GM19328 (cell line): Measurements from ENCODE around the gene SMIM44.
A peak's percentile ranks its signal among the peaks of the same experiment; 100 is the strongest.

ENCODE experiments used
- ATAC-seq: cut with Tn5 transposase; IDR thresholded peaks from one replicate; pipeline ENCODE4 v1.9.1; 2021; ENCODE audit warnings: mild to moderate bottlenecking, moderate library complexity; ENCODE audit not compliant: unreplicated experiment

Gene SMIM44

GRCh38 chr19:3442487-3443071 lies 40.7 kb downstream of the SMIM44 start:
- ATAC-seq: no peak

DNA sequence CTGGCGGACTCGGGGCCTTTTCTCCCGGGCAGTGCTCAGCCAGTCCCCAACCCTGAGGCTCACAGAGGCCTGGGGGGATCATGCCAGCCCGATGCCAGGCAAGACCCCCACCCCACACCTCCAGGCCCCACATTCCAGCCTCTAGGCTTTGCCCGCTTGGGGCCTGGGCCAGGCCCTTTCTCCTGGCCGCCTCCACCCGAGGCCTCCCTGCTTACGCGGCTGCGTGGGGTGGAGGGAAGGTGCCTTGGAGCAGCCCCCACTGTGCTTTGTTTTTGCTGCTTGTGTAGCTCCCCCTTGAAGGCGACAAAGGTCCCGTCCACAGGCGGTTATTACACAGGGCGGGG lies 41.3 kb downstream of the SMIM44 start:
- ATAC-seq: no peak

DNA sequence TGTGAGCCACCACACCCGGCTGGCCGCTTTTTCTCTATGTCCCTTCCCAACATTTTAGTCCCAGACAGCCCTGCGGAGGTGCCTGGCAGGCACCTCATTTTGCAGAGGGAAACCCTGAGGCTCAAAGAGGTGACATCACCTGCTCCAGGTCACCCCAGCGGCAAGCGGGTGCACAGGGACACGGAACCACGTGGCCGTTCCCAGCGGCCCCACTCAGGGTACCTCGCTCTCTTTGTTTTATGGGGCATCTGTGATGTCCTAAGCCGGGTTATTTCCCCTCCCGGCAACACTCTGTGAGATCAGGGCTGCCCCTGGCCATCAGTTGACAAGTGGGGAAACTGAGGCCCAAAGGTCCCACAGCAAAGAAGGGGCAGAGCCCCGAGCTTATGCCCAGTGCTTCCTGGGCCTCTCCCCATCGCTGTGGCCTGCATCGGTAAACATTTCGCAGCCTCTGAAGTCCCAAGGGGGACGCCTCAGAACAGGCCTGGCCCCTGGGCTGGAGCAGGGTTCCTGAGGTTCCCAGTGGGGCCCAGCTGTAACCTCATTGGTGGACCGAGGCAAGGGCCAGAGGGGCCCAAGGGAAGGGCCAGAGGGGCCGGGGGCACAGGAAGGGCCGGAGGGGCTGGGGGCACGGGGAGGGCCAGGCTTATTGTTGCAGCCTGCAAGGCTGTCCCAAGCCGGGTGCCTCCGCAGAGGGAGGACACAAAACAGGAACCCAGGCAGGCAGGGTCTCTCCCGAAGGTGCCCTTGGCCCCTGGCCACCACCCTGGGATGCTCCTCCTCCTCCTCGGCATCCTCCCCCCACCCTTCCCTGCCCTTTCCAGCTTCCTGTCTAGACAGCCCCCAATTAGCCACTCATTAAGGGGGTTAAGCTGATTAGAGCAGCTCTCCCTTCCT lies 41.9 kb downstream of the SMIM44 start:
- no peak for ATAC-seq

- ATAC-seq: no peak
Observed at GRCh38 chr19:3440082-3440481, 43.2 kb downstream of the SMIM44 start.

DNA sequence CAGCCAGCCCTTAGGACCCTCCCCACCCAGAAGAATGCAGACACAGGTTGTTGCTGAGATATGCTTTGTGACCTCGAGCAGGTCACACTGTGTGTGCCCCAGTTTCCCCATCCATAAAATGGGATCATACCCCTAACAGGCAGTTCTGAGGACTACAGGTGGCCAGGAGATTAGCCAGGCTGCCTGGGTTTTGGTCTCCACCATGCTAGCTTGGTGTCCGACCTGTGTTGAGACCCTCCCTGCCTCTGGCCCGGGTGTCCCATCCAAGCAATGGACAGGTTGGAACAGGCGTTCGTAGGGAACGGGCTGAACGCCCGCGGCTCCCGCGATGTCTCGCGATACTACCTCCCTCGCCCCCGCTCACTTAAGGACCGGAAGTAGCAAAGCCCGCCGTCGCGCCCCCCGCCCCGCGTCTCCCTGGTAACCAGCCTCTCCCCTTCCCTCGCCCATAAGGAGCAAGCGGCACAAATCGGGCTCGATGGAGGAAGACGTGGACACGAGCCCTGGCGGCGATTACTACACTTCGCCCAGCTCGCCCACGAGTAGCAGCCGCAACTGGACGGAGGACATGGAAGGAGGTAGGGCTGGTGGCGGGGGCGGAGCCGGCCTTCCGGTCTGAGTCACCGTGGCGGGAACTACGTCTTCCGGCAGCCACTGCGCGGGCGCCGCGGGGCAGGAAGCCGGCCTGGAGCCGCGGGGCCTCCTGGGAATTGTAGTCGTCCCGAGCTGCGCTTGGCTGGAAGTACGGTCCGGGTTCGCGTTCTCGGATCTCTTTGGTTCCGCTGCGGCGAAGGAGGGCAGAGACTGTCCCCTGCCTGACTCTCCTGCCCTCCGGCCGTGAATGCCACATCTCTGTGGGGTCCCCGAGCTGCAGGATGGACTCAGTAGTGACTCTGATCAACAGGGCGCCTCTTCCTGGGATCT lies 48.3 kb downstream of the SMIM44 start:
- peak; percentile 83 for ATAC-seq

DNA sequence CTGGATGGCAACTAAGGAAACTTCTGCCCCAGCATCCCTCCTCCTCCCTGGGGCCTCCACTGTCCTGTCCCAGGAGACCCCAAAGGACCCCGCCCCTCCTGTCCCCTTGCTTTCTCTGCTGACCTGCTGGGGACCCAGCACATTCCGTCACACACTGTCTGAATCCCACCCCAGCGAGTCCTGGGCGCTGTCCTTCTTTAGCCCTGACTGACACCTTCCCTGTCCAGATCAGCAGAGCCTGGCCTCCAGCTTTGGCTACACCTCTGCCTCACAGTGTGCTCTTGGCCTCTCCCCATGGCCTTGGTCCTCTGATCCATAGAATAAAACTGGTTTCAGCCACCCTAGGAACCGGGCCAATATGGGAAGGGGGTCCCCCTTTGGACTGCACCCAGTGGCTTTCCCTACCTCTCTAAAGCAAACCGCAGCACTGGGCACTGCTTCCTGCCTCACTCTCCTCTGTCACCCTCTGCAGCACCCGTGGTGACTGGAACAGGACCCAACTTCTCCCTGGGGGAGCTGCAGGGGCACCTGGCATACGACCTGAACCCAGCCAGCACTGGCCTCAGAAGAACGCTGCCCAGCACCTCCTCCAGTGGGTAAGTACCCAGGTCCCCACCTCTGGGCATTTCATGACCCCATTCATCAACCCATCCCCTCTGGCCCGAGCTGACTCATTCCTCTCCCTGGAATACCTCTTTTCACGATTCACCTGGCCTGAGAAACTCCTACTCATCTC lies 49.3 kb downstream of the SMIM44 start:
- ATAC-seq: no peak

DNA sequence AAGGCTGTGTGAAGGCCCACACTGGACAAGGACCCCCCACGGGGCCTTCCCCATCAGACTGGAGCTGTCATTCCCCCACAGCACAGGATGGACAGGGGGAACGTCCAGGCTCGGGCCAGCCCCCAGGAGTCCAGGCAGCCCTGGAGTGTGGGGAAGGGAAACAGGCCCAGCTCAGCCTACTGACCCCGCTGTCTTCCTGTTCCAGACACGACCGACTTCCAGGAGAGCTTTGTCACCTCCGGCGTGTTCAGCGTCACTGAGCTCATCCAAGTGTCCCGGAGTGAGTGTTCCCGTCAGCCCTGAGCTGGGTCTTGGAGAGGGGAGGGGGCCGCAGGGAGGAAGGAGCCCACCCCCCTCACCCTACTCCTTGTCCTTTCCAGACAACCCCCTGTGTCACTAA lies 49.9 kb downstream of the SMIM44 start:
- ATAC-seq: no peak
